Stimulated activated CD4-positive, alpha-beta T cell treated with anti-CD3 and anti-CD28 coated beads, Interleukin-2, amount 100 ng/mL, for 24 hours (primary cell): ENCODE measurements around the gene CRLF1.
"Not testable (repeated sequence)": the region's sequence is repeated elsewhere in the genome, so short reads cannot be mapped to it uniquely, and the experiment has no call there.

ENCODE experiments used
- DNase-seq, 2 donors: peaks; one replicate each; pipeline ENCODE4 v3.0.0-alpha.2; 2020

The CRLF1 gene

GRCh38 chr19:18608102-18608804 is 1.7 kb upstream of the CRLF1 start:
- DNase-seq: no peak

- DNase-seq: no peak
Observed at GRCh38 chr19:18607226-18608101, 865 bp upstream of the CRLF1 start.

GRCh38 chr19:18605546-18606280 is 886 bp downstream of the CRLF1 start:
- no peak for DNase-seq

- no peak for DNase-seq
Observed at GRCh38 chr19:18605196-18605545, 1.4 kb downstream of the CRLF1 start.

GRCh38 chr19:18604820-18605159 is 1.8 kb downstream of the CRLF1 start:
- DNase-seq: no peak

GRCh38 chr19:18603958-18604819 is 2.4 kb downstream of the CRLF1 start:
- DNase-seq: no peak

- DNase-seq: peak in 1 of 2 donors; percentile 33
Observed at GRCh38 chr19:18603255-18603957, 3.2 kb downstream of the CRLF1 start.

GRCh38 chr19:18601875-18602274 is 4.7 kb downstream of the CRLF1 start:
- DNase-seq: no peak

- not testable (repeated sequence) for DNase-seq
Observed at GRCh38 chr19:18600692-18601397, 5.8 kb downstream of the CRLF1 start.

- DNase-seq: no peak
Observed at GRCh38 chr19:18599485-18599884, 7.1 kb downstream of the CRLF1 start.

GRCh38 chr19:18597809-18598660 is 8.6 kb downstream of the CRLF1 start:
- DNase-seq: no peak

GRCh38 chr19:18596752-18597157 is 9.8 kb downstream of the CRLF1 start:
- no peak for DNase-seq

- no peak for DNase-seq
Observed at GRCh38 chr19:18595475-18595874, 11.1 kb downstream of the CRLF1 start.

GRCh38 chr19:18594824-18595373 is 11.7 kb downstream of the CRLF1 start:
- DNase-seq: no peak

GRCh38 chr19:18594096-18594823 is 12.3 kb downstream of the CRLF1 start:
- peak; percentile 81 to 82 for DNase-seq

GRCh38 chr19:18593367-18594095 is 13.1 kb downstream of the CRLF1 start:
- no peak for DNase-seq

GRCh38 chr19:18592732-18593131 is 13.9 kb downstream of the CRLF1 start:
- DNase-seq: not testable (repeated sequence)

GRCh38 chr19:18591735-18592385 is 14.7 kb downstream of the CRLF1 start:
- DNase-seq: no peak
